Adrenal gland (tissue), 12 donors: ENCODE data around the gene BST2. TPM values are rescaled to one million over a fixed set of nuclear protein-coding genes. Genes with fewer than 3 reads are reported as not detected.
A peak's percentile ranks its signal among the peaks of the same experiment; 100 is the strongest.

ENCODE experiments used
- DNase-seq, 7 donors: peaks; one replicate each; pipeline ENCODE4 v3.0.0-alpha.2; 2019 to 2020
- H3K27ac ChIP-seq, 5 donors: fragments of 200-600 bp; sonication (generic) in 4 of 5; 1 replicate in 3 of 5; 2 replicates in 2 of 5; pipeline versions ENCODE4 v1.5.1 to v1.8.0; 2016 to 2020; ENCODE audit warnings: mild to moderate bottlenecking in 1 of 5
- H3K27me3 ChIP-seq: fragments of 200-600 bp; 2 replicates; pipeline ENCODE4 v1.8.0; 2021
- H3K36me3 ChIP-seq, 2 donors: fragments of 200-600 bp; replicated peaks in 1 of 2; 1 replicate in 1 of 2; 2 replicates in 1 of 2; pipeline versions ENCODE4 v1.5.1 to v1.8.0; 2018 to 2022
- H3K4me1 ChIP-seq, 2 donors: fragments of 200-600 bp; replicated peaks in 1 of 2; 1 replicate in 1 of 2; 2 replicates in 1 of 2; pipeline versions ENCODE4 v1.5.1 to v1.8.0; 2018 to 2021
- H3K4me3 ChIP-seq, 4 donors: fragments of 200-600 bp; sonication (generic) in 3 of 4; one replicate each; pipeline ENCODE4 v1.5.1; 2016 to 2018
- H3K9me3 ChIP-seq, 3 donors: fragments of 200-600 bp; sonication (generic) in 1 of 3; replicated peaks in 1 of 3; 1 replicate in 2 of 3; 2 replicates in 1 of 3; pipeline versions ENCODE4 v1.5.1 to v1.8.0; 2016 to 2021
- CTCF ChIP-seq, 6 experiments: fragments of 450-650 bp in 4 of 6; fragments of 200-600 bp in 2 of 6; sonication (generic) in 1 of 6; IDR thresholded peaks; 1 replicate in 5 of 6; 2 replicates in 1 of 6; pipeline versions ENCODE4 v1.5.1 to v1.8.0; 2016 to 2021; ENCODE audit warnings: antibody characterized with exemption in 6 of 6, mild to moderate bottlenecking in 2 of 6, moderate library complexity in 1 of 6
- POLR2A ChIP-seq, 2 donors: fragments of 450-650 bp; IDR thresholded peaks; one replicate each; pipeline ENCODE4 v1.6.1; 2017; ENCODE audit warnings: antibody characterized with exemption in 2 of 2, mild to moderate bottlenecking in 2 of 2, moderate library complexity in 1 of 2
- WGBS, 4 donors: extraction: QIAGEN DNeasy Blood & Tissue Kit in 2 of 4; methylation state at CpG; one replicate each; pipeline versions ENCODE4 v1.1.5 to v1.1.7; 2013 to 2017; 5-methylcytosine and 5-hydroxymethylcytosine counted together
- intact Hi-C, 2 donors: fragments of 100-400 bp; cut with DNase I; formaldehyde crosslinking; loops; one replicate each; pipeline versions ENCODE4 v1.14.1 to v1.15.0; 2022 to 2023
- polyA plus RNA-seq, 3 donors: library from polyadenylated mRNA; stranded (reverse); fragments of 200-250 nt in 2 of 3; fragments of 350-450 nt in 1 of 3; fragmentation: Illumina TruSeq in 1 of 3; extraction: RNeasy Lipid Tissue Mini Kit (QIAGEN cat#74804) in 1 of 3; gene quantifications; one replicate each; pipeline ENCODE4 v1.2.3, GENCODE V29; 2013 to 2014
- total RNA-seq, 9 donors: library from RNA; depleted of rRNA in 4 of 9; stranded (reverse); fragments of >200 nt in 4 of 9; fragments of 120-200 nt in 1 of 9; fragmentation: NEBNext Ultra II Directional in 1 of 9; extraction: Animal tissue kit (Norgen Biotek cat#: 25700) in 1 of 9; gene quantifications; one replicate each; pipeline versions ENCODE4 v1.1.0 to v1.2.4, GENCODE V29; 2013 to 2023
- donor health status: healthy with polysubstance abuse.
- donor health status: Bipolar disorder and iron deficiency.
- donor health status: DM: yes; HTN: yes; CAD: no.
- donor health status: DM: no; HTN: no; CAD: no.
- donor health status: DM: no; HTN: no; CAD: no.
- donor health status: DM: yes; HTN: yes; CAD: no.

Gene BST2
- total and polyA plus RNA-seq, 12 donors = 146 to 940 (median 588) TPM

- Histone ChIP-seq H3K27ac (peak overlapping the region in 2 of 5 donors; percentile 47), H3K9me3 (no peaks in the 10 kb centered on the region), H3K36me3 (no peaks in the 10 kb centered on the region), H3K4me1 (peaks cover 14 to 34% of the 10 kb centered on the region in 2 donors), H3K27me3 (no peaks in the 10 kb centered on the region), H3K4me3 (peak overlapping the region in 1 of 4 donors; percentile 52)
- intact Hi-C loops = loop anchor here in 1 of 2 donors (5.0 kb wide), 1 partner anchor 71 kb away; the partner anchor contains the start of gene NXNL1
- DNase-seq = peak in 1 of 7 donors; percentile 39
- TF ChIP-seq CTCF (IDR thresholded peaks at IDR 0.05) = no peak
- no peak for TF ChIP-seq POLR2A (IDR thresholded peaks at IDR 0.05)
- WGBS, 4 donors = 3 to 7% (median 4%) methylated on average over 15 to 26 of the region's 26 CpGs
Observed at GRCh38 chr19:17391371-17392151, 13.9 kb downstream of the BST2 start.

GRCh38 chr19:17390665-17391370 is 14.6 kb downstream of the BST2 start:
- Histone ChIP-seq H3K4me1 (peaks cover 14 to 34% of the 10 kb centered on the region in 2 donors), H3K9me3 (no peaks in the 10 kb centered on the region), H3K36me3 (no peaks in the 10 kb centered on the region), H3K4me3 (peak overlapping the region in 2 of 4 donors; percentile 20 to 52), H3K27ac (peak overlapping the region in 2 of 5 donors; percentile 47), H3K27me3 (no peaks in the 10 kb centered on the region)
- TF ChIP-seq POLR2A (IDR thresholded peaks at IDR 0.05) (no peak), CTCF (IDR thresholded peaks at IDR 0.05) (peak; percentile 22 to 93 (median 57))
- DNase-seq = peak; percentile 88 to 95 (median 94)
- WGBS, 4 donors = 0 to 1% (median 0%) methylated on average over 14 to 50 of the region's 50 CpGs
- intact Hi-C loops = loop anchor here in 1 of 2 donors (5.0 kb wide), 1 partner anchor 71 kb away; the partner anchor contains the start of gene NXNL1

GRCh38 chr19:17389957-17390664 is 15.3 kb downstream of the BST2 start:
- Histone ChIP-seq H3K4me3 (peak overlapping the region in 2 of 4 donors; percentile 20 to 52), H3K27me3 (no peaks in the 10 kb centered on the region), H3K36me3 (no peaks in the 10 kb centered on the region), H3K4me1 (peaks cover 14 to 34% of the 10 kb centered on the region in 2 donors), H3K27ac (no peak overlapping the region), H3K9me3 (no peaks in the 10 kb centered on the region)
- WGBS, 4 donors = 8 to 51% (median 12%) methylated on average over 5 to 36 of the region's 37 CpGs
- intact Hi-C loops = loop anchor here (5.0 to 10.0 kb wide), 4 partner anchors 43 to 95 kb away; partner anchors contain the start of genes ABHD8 (in 1 of the 2), DDA1 (in 1 of the 2), MRPL34 (in 1 of the 2) and NXNL1 (in 1 of the 2)
- DNase-seq = peak in 1 of 7 donors; percentile 26
- TF ChIP-seq POLR2A (IDR thresholded peaks at IDR 0.05) = no peak

GRCh38 chr19:17389288-17389687 is 16.1 kb downstream of the BST2 start:
- no peaks in the 10 kb centered on the region for H3K27me3 ChIP-seq
- intact Hi-C loops = loop anchor here (5.0 to 10.0 kb wide), 3 partner anchors 42 to 94 kb away; partner anchors contain the start of genes ABHD8 (in 1 of the 2), DDA1 (in 1 of the 2) and MRPL34 (in 1 of the 2)
- TF ChIP-seq CTCF (IDR thresholded peaks at IDR 0.05) (no peak), POLR2A (IDR thresholded peaks at IDR 0.05) (no peak)
- DNase-seq = no peak
- no peaks in the 10 kb centered on the region for H3K36me3 ChIP-seq
- no peaks in the 10 kb centered on the region for H3K9me3 ChIP-seq
- WGBS, 4 donors = 48 to 72% (median 52%) methylated on average over 1 of the region's 1 CpG
- peaks cover 14 to 32% of the 10 kb centered on the region in 2 donors for H3K4me1 ChIP-seq
- H3K27ac ChIP-seq = no peak overlapping the region
- no peak overlapping the region for H3K4me3 ChIP-seq
